ENCODE measurements around the gene SPRR4.
"Not testable (repeated sequence)": the region's sequence is repeated elsewhere in the genome, so short reads cannot be mapped to it uniquely, and the experiment has no call there.

Gene SPRR4

GRCh38 chr1:152967201-152967600 is 3.2 kb upstream of the SPRR4 start:
- no peak for DNase-seq (ENCODE audit: low spot score)

GRCh38 chr1:152968248-152968647 is 2.2 kb upstream of the SPRR4 start:
- DNase-seq (ENCODE audit: low spot score): no peak

- no peak for DNase-seq (ENCODE audit: low spot score)
Measured at GRCh38 chr1:152969036-152969435, 1.4 kb upstream of the SPRR4 start.

GRCh38 chr1:152972196-152972886 is 1.9 kb downstream of the SPRR4 start:
- DNase-seq (ENCODE audit: low spot score): no peak

- DNase-seq (ENCODE audit: low spot score): no peak
Measured at GRCh38 chr1:152976688-152977087, 6.2 kb downstream of the SPRR4 start.

GRCh38 chr1:152977614-152978013 is 7.2 kb downstream of the SPRR4 start:
- no peak for DNase-seq (ENCODE audit: low spot score)

- DNase-seq (ENCODE audit: low spot score): no peak
Measured at GRCh38 chr1:152980676-152981075, 10.2 kb downstream of the SPRR4 start.

- no peak for DNase-seq (ENCODE audit: low spot score)
Measured at GRCh38 chr1:152981146-152981871, 10.9 kb downstream of the SPRR4 start.

- no peak for DNase-seq (ENCODE audit: low spot score)
Measured at GRCh38 chr1:152982076-152982475, 11.6 kb downstream of the SPRR4 start.

GRCh38 chr1:152983234-152983633 is 12.8 kb downstream of the SPRR4 start:
- no peak for DNase-seq (ENCODE audit: low spot score)

GRCh38 chr1:152983743-152984142 is 13.3 kb downstream of the SPRR4 start, which contains the start of gene SPRR1A:
TSS of gene SPRR1A (plus strand) at chr1:152984081. CDS start at chr1:152985231, 1,150 bp downstream.
- DNase-seq (ENCODE audit: low spot score): no peak

- DNase-seq (ENCODE audit: low spot score): no peak
Measured at GRCh38 chr1:152986578-152986977, 16.1 kb downstream of the SPRR4 start.

- DNase-seq (ENCODE audit: low spot score): no peak
Measured at GRCh38 chr1:152993186-152993585, 22.7 kb downstream of the SPRR4 start.

- DNase-seq (ENCODE audit: low spot score): no peak
Measured at GRCh38 chr1:152995842-152996241, 25.4 kb downstream of the SPRR4 start.

GRCh38 chr1:152996633-152997400 is 26.4 kb downstream of the SPRR4 start:
- no peak for DNase-seq (ENCODE audit: low spot score)

GRCh38 chr1:152997901-152998300 is 27.5 kb downstream of the SPRR4 start:
- no peak for DNase-seq (ENCODE audit: low spot score)

GRCh38 chr1:152998476-152998875 is 28.0 kb downstream of the SPRR4 start:
- no peak for DNase-seq (ENCODE audit: low spot score)

GRCh38 chr1:152999818-153000217 is 29.4 kb downstream of the SPRR4 start:
- DNase-seq (ENCODE audit: low spot score): no peak

GRCh38 chr1:153000294-153000693 is 29.8 kb downstream of the SPRR4 start:
- no peak for DNase-seq (ENCODE audit: low spot score)

- no peak for DNase-seq (ENCODE audit: low spot score)
Measured at GRCh38 chr1:153001382-153001781, 30.9 kb downstream of the SPRR4 start, which contains the start of gene SPRR3. TSS of gene SPRR3 (plus strand) at chr1:153001749. CDS start at chr1:153003021, 1,272 bp downstream.

- not testable (repeated sequence) for DNase-seq (ENCODE audit: low spot score)
Measured at GRCh38 chr1:153011235-153011758, 40.8 kb downstream of the SPRR4 start.

- DNase-seq (ENCODE audit: low spot score): not testable (repeated sequence)
Measured at GRCh38 chr1:153021829-153022228, 51.4 kb downstream of the SPRR4 start.

Measured in CD4-positive, alpha-beta T cell treated with Interleukin-6 at 100 ng/mL for 8 hours (primary cell).